SK-N-SH (cell line): Measurements from ENCODE around the gene SMIM5. TPM values are rescaled to one million over a fixed set of nuclear protein-coding genes. Genes with fewer than 3 reads are reported as not detected.

Source experiments
- CTCF ChIA-PET: fragments of 300-600, 350-600 bp; formaldehyde crosslinking; extraction: SDS; loops from one replicate; lab custom pipeline; 2021; lab: Yijun Ruan, JAX
- POLR2A ChIA-PET: fragments of 350-600 bp; sonication (Branson Sonifier 250); formaldehyde crosslinking; extraction: SDS; loops from one replicate; lab custom pipeline; 2020; ENCODE audit warnings: antibody characterized with exemption, inconsistent platforms; lab: Yijun Ruan, JAX
- DNase-seq: peaks from one replicate; pipeline ENCODE4 v3.0.0; 2012
- H2AFZ ChIP-seq: fragments of 200-600 bp; sonication (generic); 2 replicates; pipeline ENCODE4 v1.8.1; 2016; ENCODE audit warnings: antibody characterized with exemption, mild to moderate bottlenecking, low read depth
- H3F3A ChIP-seq: fragments of 200-600 bp; sonication (generic); replicated peaks from 2 replicates; pipeline ENCODE3; 2016; ENCODE audit warnings: antibody characterized with exemption, mild to moderate bottlenecking; ENCODE audit not compliant: insufficient read depth
- H3K27ac ChIP-seq, 2 experiments: fragments of 200-500 bp in 1 of 2; fragments of 200-600 bp in 1 of 2; sonication (Bioruptor generic) in 1 of 2; sonication (generic), shearing (Covaris generic) in 1 of 2; 2 replicates each; pipeline versions ENCODE4 v1.5.1 to v1.6.1; 2014 to 2016; ENCODE audit warnings: low read depth in 2 of 2, inconsistent platforms in 1 of 2, low read length in 1 of 2, mild to moderate bottlenecking in 1 of 2, mixed read lengths in 1 of 2
- H3K27me3 ChIP-seq: fragments of 200-600 bp; sonication (generic), shearing (Covaris generic); 2 replicates; pipeline ENCODE4 v1.6.1; 2016; ENCODE audit warnings: mixed run types; ENCODE audit not compliant: insufficient read depth
- H3K36me3 ChIP-seq, 2 experiments: fragments of 200-500 bp in 1 of 2; fragments of 200-600 bp in 1 of 2; sonication (Bioruptor generic) in 1 of 2; sonication (generic) in 1 of 2; replicated peaks in 1 of 2; 2 replicates each; pipeline versions ENCODE3 to v1.5.1; 2014 to 2016; ENCODE audit warnings: low read length in 1 of 2, mild to moderate bottlenecking in 1 of 2; ENCODE audit not compliant: insufficient read depth in 2 of 2, control insufficient read depth in 1 of 2
- H3K4me1 ChIP-seq, 2 experiments: fragments of 200-500 bp in 1 of 2; fragments of 200-600 bp in 1 of 2; sonication (Bioruptor generic) in 1 of 2; sonication (generic), shearing (Covaris generic) in 1 of 2; 2 replicates each; pipeline versions ENCODE4 v1.5.1 to v1.6.1; 2014 to 2016; ENCODE audit warnings: low read depth in 1 of 2, low read length in 1 of 2, mixed run types in 1 of 2; ENCODE audit not compliant: insufficient read depth in 2 of 2, control insufficient read depth in 1 of 2
- H3K4me2 ChIP-seq: fragments of 200-600 bp; sonication (generic), shearing (Covaris generic); 2 replicates; pipeline ENCODE4 v1.6.1; 2017; ENCODE audit warnings: mixed run types
- H3K4me3 ChIP-seq, 2 experiments: fragments of 200-500 bp in 1 of 2; fragments of 200-600 bp in 1 of 2; sonication (Bioruptor generic) in 1 of 2; sonication (generic), shearing (Covaris generic) in 1 of 2; 2 replicates each; pipeline versions ENCODE4 v1.5.1 to v1.8.1; 2014 to 2016; ENCODE audit warnings: low read depth in 2 of 2, inconsistent platforms in 1 of 2, low read length in 1 of 2, mild to moderate bottlenecking in 1 of 2, mixed read lengths in 1 of 2, moderate library complexity in 1 of 2
- H3K79me2 ChIP-seq: fragments of 200-600 bp; sonication (generic); 2 replicates; pipeline ENCODE4 v1.8.1; 2017; ENCODE audit warnings: mild to moderate bottlenecking; ENCODE audit not compliant: insufficient read depth
- H3K9ac ChIP-seq: fragments of 200-600 bp; sonication (generic); 2 replicates; pipeline ENCODE4 v1.6.1; 2017; ENCODE audit warnings: mixed run types
- H3K9me2 ChIP-seq: fragments of 200-600 bp; sonication (generic); 2 replicates; pipeline ENCODE4 v1.6.1; 2017; ENCODE audit warnings: mixed run types
- H3K9me3 ChIP-seq: fragments of 200-600 bp; sonication (generic); 2 replicates; pipeline ENCODE4 v1.6.1; 2017; ENCODE audit warnings: mixed run types, mild to moderate bottlenecking, moderate library complexity
- H4K20me1 ChIP-seq: fragments of 200-600 bp; sonication (generic); 2 replicates; pipeline ENCODE4 v1.6.1; 2017; ENCODE audit warnings: mild to moderate bottlenecking, mixed run types; ENCODE audit not compliant: insufficient read depth
- ELF1 ChIP-seq: IDR thresholded peaks from 2 replicates; pipeline ENCODE4 v1.4.0; 2012
- EP300 ChIP-seq, 2 experiments: IDR thresholded peaks; 2 replicates each; pipeline versions ENCODE4 v1.4.0 to v1.6.1; 2012; ENCODE audit warnings: borderline replicate concordance in 1 of 2, low read depth in 1 of 2, low read length in 1 of 2
- EZH2phosphoT487 ChIP-seq: fragments of 200-600 bp; sonication (generic); IDR thresholded peaks from 2 replicates; pipeline ENCODE4 v1.6.1; 2017; ENCODE audit warnings: low read depth, mixed run types, mild to moderate bottlenecking, antibody characterized with exemption, moderate library complexity, borderline replicate concordance
- FOSL2 ChIP-seq: IDR thresholded peaks from 2 replicates; pipeline ENCODE4 v1.4.0; 2012; ENCODE audit warnings: low read depth, mild to moderate bottlenecking, moderate library complexity, borderline replicate concordance
- MXI1 ChIP-seq: IDR thresholded peaks from 2 replicates; pipeline ENCODE4 v1.6.1; 2012; ENCODE audit warnings: mild to moderate bottlenecking, low read depth, low read length, improper control_type of control experiment
- NFIC ChIP-seq: IDR thresholded peaks from 2 replicates; pipeline ENCODE4 v1.4.0; 2012; ENCODE audit warnings: borderline replicate concordance
- RAD21 ChIP-seq: IDR thresholded peaks from 2 replicates; pipeline ENCODE4 v1.6.1; 2012; ENCODE audit warnings: mild to moderate bottlenecking, low read length
- RCOR1 ChIP-seq: fragments of 150-350 bp; IDR thresholded peaks from 2 replicates; pipeline ENCODE4 v1.6.1; 2017; ENCODE audit warnings: antibody characterized with exemption, low read length
- RFX5 ChIP-seq: IDR thresholded peaks from 2 replicates; pipeline ENCODE4 v1.6.1; 2012; ENCODE audit warnings: mild to moderate bottlenecking, improper control_type of control experiment, low read length
- SMC3 ChIP-seq: IDR thresholded peaks from 2 replicates; pipeline ENCODE4 v1.6.1; 2012; ENCODE audit warnings: low read depth, low read length, improper control_type of control experiment
- WGBS: methylation state at CpG from one replicate; pipeline ENCODE4 v1.1.6; 2017; ENCODE audit warnings: low lambda C conversion rate; 5-methylcytosine and 5-hydroxymethylcytosine counted together
- polyA plus RNA-seq, 3 experiments: library from polyadenylated mRNA; depleted of rRNA; stranded (reverse); fragments of >200 nt; gene quantifications; 2 replicates each; pipeline ENCODE4 v1.2.3, GENCODE V29; 2012
- TF ChIP-seq, protein P1 (sequence below): IDR thresholded peaks from 2 replicates; pipeline ENCODE4 v1.4.0; 2012; ENCODE audit warnings: low read depth, borderline replicate concordance

SMIM5 gene
- polyA plus RNA-seq, 1 of the 3 experiments (the other 2 are of a cell fraction): 0.02 TPM

DNA sequence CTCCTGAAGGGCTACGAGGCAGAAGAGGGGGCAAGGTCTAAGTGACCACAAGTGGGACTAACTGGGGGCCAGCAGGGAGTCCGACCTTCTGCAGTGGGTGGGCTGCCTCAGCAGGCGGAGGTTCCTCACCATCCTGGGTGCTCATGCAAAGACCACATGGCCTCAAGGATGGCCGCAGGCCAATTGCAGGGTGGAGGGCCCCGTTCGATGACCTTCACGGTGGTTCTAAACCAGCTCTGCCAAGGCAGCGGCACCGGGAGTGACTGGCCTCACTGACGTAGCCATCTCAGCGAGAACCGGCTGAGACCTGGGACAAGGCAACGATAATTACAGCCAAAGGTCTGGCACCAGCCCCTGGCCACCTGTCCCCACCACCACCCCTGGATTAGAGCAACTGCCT is 5.7 kb downstream of the SMIM5 start:
- H3K9me2 ChIP-seq: no peaks in the 10 kb centered on the region
- H3K9ac ChIP-seq: no peak overlapping the region
- TF ChIP-seq FOSL2 (no peak), RFX5 (no peak), ELF1 (no peak), SMC3 (no peak), EP300 (IDR thresholded peaks at IDR 0.05; ENCODE audit: borderline replicate concordance in 1 of 2, low read depth in 1 of 2, low read length in 1 of 2) (no peak)
- H3K4me2 ChIP-seq: no peak overlapping the region
- H3K9me3 ChIP-seq: no peaks in the 10 kb centered on the region
- peaks cover 3 to 5% of the 10 kb centered on the region in 2 experiments; a peak in 3 of 4 replicates for H3K4me1 ChIP-seq
- no peak for DNase-seq
- no peaks in the 10 kb centered on the region for H3K27me3 ChIP-seq
- WGBS: 95% methylated on average over 13 of the region's 13 CpGs
- no peak overlapping the region for H3K27ac ChIP-seq
- no peaks in the 10 kb centered on the region for H3K79me2 ChIP-seq
- H3K4me3 ChIP-seq: no peak overlapping the region
- H4K20me1 ChIP-seq: peaks cover 4% of the 10 kb centered on the region; the same call in 1 of the 2 replicates
- no peaks in the 10 kb centered on the region for H3F3A ChIP-seq
- CTCF ChIA-PET: interaction anchor here (1.7 to 37.9 kb wide), 4 partner anchors 8 to 112 kb away, joined by 10 to 1370 read pairs (median 1189); partner anchors contain the start of genes GALK1 and SMIM5
- no peak overlapping the region for H2AFZ ChIP-seq
- POLR2A ChIA-PET: interaction anchor here (1.1 kb wide), 1 partner anchor 8 kb away, joined by 3 read pairs; no protein-coding TSS in a partner anchor
- peaks cover 0 to 46% of the 10 kb centered on the region in 2 experiments for H3K36me3 ChIP-seq

DNA sequence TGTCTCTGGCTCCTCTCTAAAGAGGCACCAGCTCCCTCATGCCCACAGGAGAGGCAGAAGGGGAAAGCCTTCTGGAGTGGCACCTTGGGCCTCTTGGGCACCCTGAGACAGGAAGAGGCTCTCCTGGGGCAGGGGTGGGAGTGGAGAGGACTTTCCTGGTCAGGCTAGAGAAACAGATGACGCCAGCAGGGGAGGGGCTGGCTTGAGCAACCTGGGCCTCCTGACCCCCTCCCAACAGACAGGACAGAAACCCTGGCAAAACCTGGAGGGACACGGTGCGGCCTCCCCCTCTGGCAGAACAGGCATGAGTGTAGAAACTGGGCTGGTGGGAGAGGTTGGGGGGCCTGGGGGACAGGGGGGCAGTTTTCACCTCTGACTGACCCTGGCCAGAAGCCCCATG is 6.1 kb downstream of the SMIM5 start:
- ChIA-PET POLR2A (no interaction called here), CTCF (interaction anchor here (28.6 to 37.9 kb wide), 3 partner anchors 8 to 112 kb away, joined by 1189 to 1370 read pairs (median 1189); partner anchors contain the start of genes GALK1 and SMIM5)
- TF ChIP-seq MXI1: no peak
- TF ChIP-seq, protein P1, sequence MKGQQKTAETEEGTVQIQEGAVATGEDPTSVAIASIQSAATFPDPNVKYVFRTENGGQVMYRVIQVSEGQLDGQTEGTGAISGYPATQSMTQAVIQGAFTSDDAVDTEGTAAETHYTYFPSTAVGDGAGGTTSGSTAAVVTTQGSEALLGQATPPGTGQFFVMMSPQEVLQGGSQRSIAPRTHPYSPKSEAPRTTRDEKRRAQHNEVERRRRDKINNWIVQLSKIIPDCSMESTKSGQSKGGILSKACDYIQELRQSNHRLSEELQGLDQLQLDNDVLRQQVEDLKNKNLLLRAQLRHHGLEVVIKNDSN: no peak
- no peak for TF ChIP-seq NFIC
- no peak for TF ChIP-seq FOSL2
- TF ChIP-seq RFX5: no peak
- TF ChIP-seq RAD21: no peak
- TF ChIP-seq EZH2phosphoT487: no peak
- TF ChIP-seq RCOR1: no peak
- Histone ChIP-seq H3K36me3 (peaks cover 0 to 46% of the 10 kb centered on the region in 2 experiments), H3K9me2 (no peaks in the 10 kb centered on the region), H3K4me1 (peaks cover 0 to under 1% of the 10 kb centered on the region in 2 experiments; a peak in 3 of 4 replicates), H3K4me3 (no peak overlapping the region), H3K9ac (no peak overlapping the region), H4K20me1 (no peaks in the 10 kb centered on the region), H3K27me3 (no peaks in the 10 kb centered on the region), H3K79me2 (no peaks in the 10 kb centered on the region), H3K4me2 (no peak overlapping the region), H3F3A (no peaks in the 10 kb centered on the region), H3K27ac (no peak overlapping the region), H3K9me3 (no peaks in the 10 kb centered on the region), H2AFZ (no peak overlapping the region)
- no peak for DNase-seq
- 100% methylated on average over 1 of the region's 3 CpGs for WGBS
